ENCODE data around the gene KCNQ1. TPM values are rescaled to one million over a fixed set of nuclear protein-coding genes. Genes with fewer than 3 reads are reported as not detected.

Gene KCNQ1
- total and polyA plus RNA-seq, 9 donors, result 1.4 to 17.2 (median 3.8) TPM

DNA sequence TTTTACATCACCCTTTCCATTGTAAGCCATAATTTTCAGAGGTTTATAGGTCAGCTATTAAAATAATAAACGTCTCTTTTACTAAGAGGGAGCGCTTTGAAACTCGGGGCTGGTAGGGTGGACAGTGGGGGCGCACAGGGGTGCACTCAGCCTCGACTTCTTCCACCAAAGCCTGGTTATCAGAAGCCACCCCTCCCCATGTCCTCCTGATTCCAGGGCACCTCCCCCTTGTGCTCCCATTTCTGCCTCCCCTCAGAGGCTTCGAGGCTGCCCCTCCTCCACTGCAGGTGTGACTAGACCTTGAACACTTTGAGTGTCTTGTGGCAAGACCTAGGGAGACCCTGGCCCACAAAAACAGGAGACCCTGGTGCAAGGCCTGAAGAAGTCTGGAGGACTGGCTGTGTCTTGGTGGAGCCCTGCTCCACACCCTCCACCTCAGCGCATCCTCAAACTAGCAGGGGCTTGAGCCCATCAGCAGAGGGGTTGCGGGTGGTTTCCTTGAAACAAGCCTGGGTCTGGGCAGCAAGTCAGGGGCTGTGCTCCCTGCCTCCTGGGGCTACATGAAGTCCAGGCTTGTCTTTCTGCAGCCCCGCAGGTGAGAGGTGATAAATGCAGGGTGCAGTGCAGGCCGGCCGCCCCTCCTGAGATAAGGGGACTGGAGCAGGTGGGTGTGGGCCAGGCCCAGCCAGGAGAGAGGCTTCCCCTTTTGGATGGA is 437.7 kb downstream of the KCNQ1 start:
- H3K27ac ChIP-seq, result no peak overlapping the region
- WGBS, 3 donors, result 68 to 77% (median 70%) methylated on average over 10 to 11 of the region's 11 CpGs
- intact Hi-C loops (cut with DNase I), result loop anchor here in 2 of 4 donors (5.0 to 10.0 kb wide), 3 partner anchors 55 to 198 kb away; no protein-coding TSS in a partner anchor

DNA sequence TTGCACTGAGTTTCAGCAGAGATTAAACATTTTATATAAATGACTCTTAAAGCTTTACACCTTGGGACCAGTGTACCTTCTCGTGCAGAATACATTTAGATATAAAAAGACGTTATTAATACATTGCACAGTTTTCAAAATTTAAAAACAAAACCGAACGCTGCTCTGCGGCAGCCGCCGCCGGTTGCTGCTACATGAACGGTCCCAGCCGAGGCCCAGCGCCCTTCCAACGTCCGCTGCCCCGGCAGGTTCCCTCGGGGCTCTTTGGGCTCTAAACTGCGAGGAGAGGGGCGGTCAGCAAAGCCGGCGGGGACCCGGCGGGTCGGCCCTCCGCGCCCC is 438.8 kb downstream of the KCNQ1 start:
- peak in 1 of 5 donors; percentile 40 for DNase-seq
- peak overlapping the region; percentile 75 for H3K4me3 ChIP-seq
- no peaks in the 10 kb centered on the region for H3K36me3 ChIP-seq
- H3K27me3 ChIP-seq, result no peaks in the 10 kb centered on the region
- TF ChIP-seq EP300 (IDR thresholded peaks at IDR 0.05) (no peak), POLR2A (IDR thresholded peaks at IDR 0.05) (no peak), CTCF (IDR thresholded peaks at IDR 0.05) (no peak)
- intact Hi-C loops (cut with DNase I), result loop anchor here in 2 of 4 donors (5.0 to 10.0 kb wide), 3 partner anchors 56 to 199 kb away; no protein-coding TSS in a partner anchor
- H3K4me1 ChIP-seq (ENCODE audit: insufficient read depth), result peaks cover 5% of the 10 kb centered on the region
- peak overlapping the region; percentile 87 to 93 for H3K27ac ChIP-seq
- peaks cover 0 to 6% of the 10 kb centered on the region in 2 donors for H3K9me3 ChIP-seq
- WGBS, 3 donors, result 2 to 3% (median 2%) methylated on average over 23 to 24 of the region's 24 CpGs

More for the DNA sequence above, 437.7 kb downstream of the KCNQ1 start:
- peaks cover 5% of the 10 kb centered on the region for H3K4me1 ChIP-seq (ENCODE audit: insufficient read depth)
- no peaks in the 10 kb centered on the region for H3K36me3 ChIP-seq
- H3K4me3 ChIP-seq, result peak overlapping the region; percentile 75
- TF ChIP-seq EP300 (IDR thresholded peaks at IDR 0.05) (no peak), POLR2A (IDR thresholded peaks at IDR 0.05) (no peak), CTCF (IDR thresholded peaks at IDR 0.05) (no peak)
- peak in 2 of 5 donors; percentile 22 to 40 for DNase-seq
- H3K9me3 ChIP-seq, result peaks cover 0 to 6% of the 10 kb centered on the region in 2 donors
- no peaks in the 10 kb centered on the region for H3K27me3 ChIP-seq

GRCh38 chr11:2883979-2884815 is 439.4 kb downstream of the KCNQ1 start:
- TF ChIP-seq EP300 (IDR thresholded peaks at IDR 0.05) (no peak), CTCF (IDR thresholded peaks at IDR 0.05) (no peak), POLR2A (IDR thresholded peaks at IDR 0.05) (no peak)
- no peaks in the 10 kb centered on the region for H3K36me3 ChIP-seq
- H3K9me3 ChIP-seq, result peaks cover 0 to 3% of the 10 kb centered on the region in 2 donors
- peak; percentile 61 to 82 (median 76) for DNase-seq
- H3K27ac ChIP-seq, result peak overlapping the region; percentile 87 to 93
- H3K27me3 ChIP-seq, result no peaks in the 10 kb centered on the region
- WGBS, 3 donors, result 0 to 2% (median 1%) methylated on average over 63 to 119 of the region's 119 CpGs
- H3K4me1 ChIP-seq (ENCODE audit: insufficient read depth), result peaks cover 5% of the 10 kb centered on the region
- peak overlapping the region; percentile 75 for H3K4me3 ChIP-seq
- intact Hi-C loops (cut with DNase I), result loop anchor here in 3 of 4 donors (2.0 to 10.0 kb wide), 5 partner anchors 57 to 199 kb away; partner anchors contain the start of gene KCNQ1OT1 (in 1 of the 3)

DNA sequence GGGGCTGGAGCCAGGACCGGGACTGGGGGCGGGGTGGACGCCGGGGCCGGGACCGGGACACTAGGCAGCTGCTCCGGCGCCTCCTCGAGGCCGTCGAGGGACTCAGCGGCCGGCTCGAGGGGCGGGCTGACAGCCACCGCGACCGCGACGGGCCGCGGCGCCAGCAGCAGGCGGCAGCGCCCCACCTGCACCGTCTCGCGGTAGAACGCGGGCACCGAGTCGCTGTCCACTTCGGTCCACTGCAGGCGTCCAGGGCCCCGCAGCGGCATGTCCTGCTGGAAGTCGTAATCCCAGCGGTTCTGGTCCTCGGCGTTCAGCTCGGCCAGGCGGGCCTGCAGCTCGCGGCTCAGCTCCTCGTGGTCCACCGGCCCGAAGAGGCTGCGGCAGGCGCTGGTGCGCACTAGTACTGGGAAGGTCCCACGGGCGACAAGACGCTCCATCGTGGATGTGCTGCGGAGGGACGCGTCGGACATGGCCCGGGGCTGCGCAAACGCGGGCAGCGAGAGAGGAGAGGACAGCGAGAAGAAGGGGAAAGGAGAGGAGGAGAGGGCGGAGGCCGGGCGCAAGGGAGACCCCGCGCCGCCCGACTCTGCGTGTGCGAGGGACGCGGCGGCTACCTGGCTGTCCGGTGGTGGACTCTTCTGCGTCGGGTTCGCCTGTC is 440.3 kb downstream of the KCNQ1 start:
- 1% methylated on average over 72 to 80 of the region's 80 CpGs for WGBS, 3 donors
- H3K27me3 ChIP-seq, result no peaks in the 10 kb centered on the region
- H3K9me3 ChIP-seq, result no peaks in the 10 kb centered on the region
- H3K36me3 ChIP-seq, result no peaks in the 10 kb centered on the region
- no peak for TF ChIP-seq POLR2A (IDR thresholded peaks at IDR 0.05)
- peak in 1 of 3 donors; percentile 32 for TF ChIP-seq CTCF (IDR thresholded peaks at IDR 0.05)
- H3K27ac ChIP-seq, result peak overlapping the region; percentile 72
- peak; percentile 53 to 77 (median 71) for DNase-seq
- intact Hi-C loops (cut with DNase I), result loop anchor here in 2 of 4 donors (2.0 to 10.0 kb wide), 3 partner anchors 58 to 200 kb away; partner anchors contain the start of gene KCNQ1OT1 (in 1 of the 2)
- H3K4me1 ChIP-seq (ENCODE audit: insufficient read depth), result peaks cover 5% of the 10 kb centered on the region
- H3K4me3 ChIP-seq, result peak overlapping the region; percentile 75
